GM18517 (cell line): ENCODE data around the gene STK35.

Experiments
- ATAC-seq: cut with Tn5 transposase; IDR thresholded peaks from one replicate; pipeline ENCODE4 v1.9.1; 2021; ENCODE audit warnings: mild to moderate bottlenecking, moderate library complexity; ENCODE audit not compliant: unreplicated experiment

The STK35 gene

GRCh38 chr20:2132461-2132901, 30.9 kb downstream of the STK35 start:
- no peak for ATAC-seq

GRCh38 chr20:2133318-2134183, 31.9 kb downstream of the STK35 start:
- no peak for ATAC-seq

- ATAC-seq, result no peak
Observed at GRCh38 chr20:2135013-2135412, 33.4 kb downstream of the STK35 start.

DNA sequence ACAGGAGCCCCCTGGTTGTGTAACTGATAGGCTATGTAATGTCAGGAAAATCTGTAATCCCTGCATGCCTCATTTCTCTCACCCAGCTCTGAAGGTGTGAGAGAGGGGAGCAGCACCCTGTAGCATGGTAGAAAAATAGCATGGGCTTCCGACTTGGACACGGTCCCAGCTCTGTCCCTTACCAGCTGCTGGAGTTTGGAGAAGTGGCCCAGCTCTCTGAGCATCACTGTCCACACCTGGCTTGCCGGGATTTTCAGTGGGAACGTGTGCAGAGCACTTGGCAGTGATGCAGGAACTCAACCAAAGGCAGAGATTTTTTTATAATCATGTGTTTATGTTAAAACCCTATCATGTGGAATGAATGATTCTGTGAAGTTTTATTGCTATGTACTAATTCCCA, 34.6 kb downstream of the STK35 start:
- no peak for ATAC-seq

- ATAC-seq, result no peak
Observed at GRCh38 chr20:2137552-2138201, 36.0 kb downstream of the STK35 start.

- no peak for ATAC-seq
Observed at GRCh38 chr20:2138396-2138795, 36.8 kb downstream of the STK35 start.

DNA sequence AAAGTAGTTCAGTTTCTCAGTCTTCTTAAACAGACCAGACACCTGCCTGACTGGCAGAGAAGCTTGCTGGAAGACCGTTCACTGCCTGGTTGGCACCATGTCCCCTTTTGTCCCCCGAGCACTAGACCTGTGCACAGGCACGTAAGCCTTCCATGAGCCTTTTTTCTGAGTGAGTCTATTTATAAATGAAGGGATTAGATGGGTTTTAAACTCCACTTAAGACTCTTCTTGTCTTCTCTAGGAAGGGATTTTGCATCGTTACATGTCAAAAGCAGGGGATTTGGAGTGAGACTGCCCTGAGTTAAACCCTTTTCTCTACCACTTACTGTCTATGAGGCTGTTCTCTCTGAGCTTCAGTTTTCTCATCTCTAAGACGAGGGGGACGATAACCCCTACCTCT, 37.6 kb downstream of the STK35 start:
- ATAC-seq, result no peak

- ATAC-seq, result no peak
Observed at GRCh38 chr20:2139736-2140135, 38.1 kb downstream of the STK35 start.

DNA sequence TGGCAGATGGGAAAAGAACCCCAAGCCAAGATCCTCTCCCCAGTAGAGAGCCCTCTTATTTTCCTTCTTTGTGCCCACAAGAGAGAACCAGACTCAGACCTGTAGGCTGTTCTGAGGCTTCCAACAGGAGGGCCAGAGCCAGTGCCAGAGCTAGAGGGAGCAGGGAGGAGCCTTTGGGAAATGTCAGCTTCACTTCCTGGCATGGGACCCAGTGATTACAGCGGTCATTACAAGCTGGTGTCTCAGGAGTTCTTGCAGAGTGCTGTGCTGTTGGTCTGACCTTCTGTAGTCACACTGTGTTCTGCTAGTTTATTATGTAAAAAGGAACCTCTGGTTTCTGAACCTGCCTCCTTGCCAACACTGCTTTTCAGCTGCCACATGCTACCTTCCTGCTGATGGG, 38.9 kb downstream of the STK35 start:
- no peak for ATAC-seq

- ATAC-seq, result no peak
Observed at GRCh38 chr20:2141600-2142575, 40.3 kb downstream of the STK35 start.

DNA sequence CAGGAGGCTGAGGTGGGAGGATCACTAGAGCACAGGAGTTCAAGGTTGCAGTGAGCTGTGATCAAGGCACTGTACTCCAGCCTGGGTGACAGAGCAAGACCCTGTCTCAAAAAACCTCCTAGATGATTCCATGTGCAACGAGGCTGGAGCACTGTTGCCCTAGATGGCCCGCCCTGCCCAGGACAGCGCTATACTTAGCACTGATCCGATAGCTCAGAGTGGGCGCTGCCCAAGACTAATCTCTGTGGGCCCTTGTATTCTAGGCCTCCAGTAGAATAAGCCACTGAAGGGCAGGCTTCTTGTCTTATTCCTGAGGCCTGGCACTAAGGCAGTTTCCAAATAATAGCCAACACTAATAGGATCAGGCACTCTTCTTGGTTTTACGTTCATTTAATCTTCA, 41.0 kb downstream of the STK35 start:
- no peak for ATAC-seq

DNA sequence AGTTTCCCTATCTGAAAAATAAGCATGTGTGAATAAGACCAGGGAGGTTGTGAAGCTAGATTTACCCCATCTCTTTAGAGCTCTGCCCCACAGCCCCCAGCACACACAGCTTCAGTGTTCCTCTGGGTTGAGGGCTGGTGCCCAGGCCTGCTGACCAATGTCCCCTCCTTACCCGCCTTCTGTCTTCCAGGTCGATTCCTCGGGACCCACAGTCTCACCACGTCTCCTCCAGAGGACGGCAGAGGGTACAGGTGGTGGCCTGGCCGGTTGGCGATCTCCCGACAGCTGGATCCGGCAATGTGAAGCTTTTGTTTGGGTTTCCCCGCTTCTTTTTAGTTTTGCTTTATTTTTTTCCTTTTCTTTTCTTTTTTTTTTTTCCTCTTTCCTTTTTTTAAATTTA, 42.0 kb downstream of the STK35 start:
- no peak for ATAC-seq

DNA sequence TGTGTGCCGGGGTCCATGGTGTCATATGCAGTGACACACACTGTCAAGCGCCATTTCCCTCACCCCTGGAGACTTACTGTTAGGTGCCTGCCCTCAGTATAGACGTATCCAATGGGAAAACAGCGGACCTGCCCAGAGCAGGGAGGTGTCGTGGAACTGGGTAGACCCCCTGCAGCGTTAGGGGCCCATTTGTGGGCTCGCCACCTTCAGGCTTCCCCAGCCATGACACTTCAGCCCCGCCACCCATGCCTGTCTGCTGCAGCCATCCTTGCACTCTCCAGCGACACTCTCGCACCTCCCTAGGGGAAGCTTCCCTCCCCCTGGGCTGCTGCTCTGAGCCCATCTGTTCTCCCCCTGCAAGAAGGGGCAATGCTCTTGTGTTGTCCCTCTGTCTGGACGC, 43.2 kb downstream of the STK35 start:
- no peak for ATAC-seq

GRCh38 chr20:2145376-2145775, 43.7 kb downstream of the STK35 start:
- ATAC-seq, result no peak

- no peak for ATAC-seq
Observed at GRCh38 chr20:2146080-2146867, 44.6 kb downstream of the STK35 start.

GRCh38 chr20:2149507-2149906, 47.9 kb downstream of the STK35 start:
- no peak for ATAC-seq

DNA sequence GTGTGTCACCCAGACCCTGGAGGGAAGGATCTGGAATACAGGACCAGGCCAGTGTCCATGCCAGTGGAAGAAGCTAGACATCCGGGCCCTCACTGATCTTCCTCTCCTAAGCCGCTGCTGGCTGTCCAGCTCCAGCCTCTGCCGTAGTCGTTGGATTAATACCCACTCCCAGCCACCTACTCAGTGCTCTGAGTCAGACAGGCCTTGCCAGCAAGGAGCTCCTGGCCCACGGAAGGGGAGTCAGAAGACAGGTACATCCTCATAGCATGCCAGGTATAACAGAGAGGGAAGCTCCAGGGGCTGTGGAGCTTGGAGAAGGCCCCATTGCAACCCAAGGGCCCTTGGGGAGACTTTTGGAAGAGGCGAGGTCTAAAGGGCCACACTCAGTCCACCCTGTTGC, 49.0 kb downstream of the STK35 start:
- no peak for ATAC-seq

DNA sequence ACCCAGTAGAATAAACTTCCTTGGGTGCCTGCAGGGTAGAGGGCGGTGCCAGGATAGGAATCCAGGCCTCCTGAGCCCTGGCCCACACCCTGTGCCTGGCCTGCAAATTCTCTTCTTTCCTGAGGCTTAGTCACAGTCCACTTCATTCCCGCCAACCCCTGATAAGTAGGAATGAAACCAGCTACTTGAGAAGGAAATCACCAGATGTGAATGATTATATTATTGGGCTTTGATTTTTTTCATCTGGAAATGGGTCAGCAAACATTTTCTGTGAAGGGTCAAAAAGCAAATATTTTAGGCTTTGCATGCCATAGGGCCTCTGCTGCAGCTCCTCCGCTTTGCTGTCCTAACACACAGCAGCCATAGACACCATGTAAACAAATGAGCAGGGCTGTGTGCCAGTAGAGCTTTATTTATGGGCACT, 50.2 kb downstream of the STK35 start:
- ATAC-seq, result no peak

GRCh38 chr20:2152317-2152716, 50.7 kb downstream of the STK35 start:
- no peak for ATAC-seq

- no peak for ATAC-seq
Observed at GRCh38 chr20:2153326-2153725, 51.7 kb downstream of the STK35 start.
